ENCODE results near the gene ALDH1A1. TPM values are rescaled to one million over a fixed set of nuclear protein-coding genes. Genes with fewer than 3 reads are reported as not detected.

The ALDH1A1 gene
- polyA plus RNA-seq, 3 donors: 271 to 288 (median 273) TPM

GRCh38 chr9:72911247-72911775 is 41.5 kb downstream of the ALDH1A1 start:
- DNase-seq (ENCODE audit: extremely low read depth in 1 of 11, low read depth in 9 of 11, low spot score in 4 of 11): no peak

- no peak for DNase-seq (ENCODE audit: extremely low read depth in 1 of 11, low read depth in 9 of 11, low spot score in 4 of 11)
These were observed 43.4 kb downstream of the ALDH1A1 start for GRCh38 chr9:72909428-72909827.

GRCh38 chr9:72907421-72907820 is 45.4 kb downstream of the ALDH1A1 start:
- no peak for DNase-seq (ENCODE audit: extremely low read depth in 1 of 11, low read depth in 9 of 11, low spot score in 4 of 11)

GRCh38 chr9:72906810-72907209 is 46.0 kb downstream of the ALDH1A1 start:
- no peak for DNase-seq (ENCODE audit: extremely low read depth in 1 of 11, low read depth in 9 of 11, low spot score in 4 of 11)

GRCh38 chr9:72905514-72906480 is 47.1 kb downstream of the ALDH1A1 start:
- DNase-seq (ENCODE audit: extremely low read depth in 1 of 11, low read depth in 9 of 11, low spot score in 4 of 11): no peak

GRCh38 chr9:72904267-72905093 is 48.4 kb downstream of the ALDH1A1 start:
- no peak for DNase-seq (ENCODE audit: extremely low read depth in 1 of 11, low read depth in 9 of 11, low spot score in 4 of 11)

- DNase-seq (ENCODE audit: extremely low read depth in 1 of 11, low read depth in 9 of 11, low spot score in 4 of 11): no peak
These were observed 49.8 kb downstream of the ALDH1A1 start for GRCh38 chr9:72903103-72903502.

GRCh38 chr9:72902268-72902667 is 50.6 kb downstream of the ALDH1A1 start:
- no peak for DNase-seq (ENCODE audit: extremely low read depth in 1 of 11, low read depth in 9 of 11, low spot score in 4 of 11)

GRCh38 chr9:72899734-72900477 is 52.9 kb downstream of the ALDH1A1 start:
- no peak for DNase-seq (ENCODE audit: extremely low read depth in 1 of 11, low read depth in 9 of 11, low spot score in 4 of 11)

- DNase-seq (ENCODE audit: extremely low read depth in 1 of 11, low read depth in 9 of 11, low spot score in 4 of 11): no peak
These were observed 53.8 kb downstream of the ALDH1A1 start for GRCh38 chr9:72898784-72899733.

GRCh38 chr9:72898360-72898759 is 54.5 kb downstream of the ALDH1A1 start:
- no peak for DNase-seq (ENCODE audit: extremely low read depth in 1 of 11, low read depth in 9 of 11, low spot score in 4 of 11)

GRCh38 chr9:72897069-72897649 is 55.7 kb downstream of the ALDH1A1 start:
- DNase-seq (ENCODE audit: extremely low read depth in 1 of 11, low read depth in 9 of 11, low spot score in 4 of 11): no peak

GRCh38 chr9:72896439-72896838 is 56.4 kb downstream of the ALDH1A1 start:
- no peak for DNase-seq (ENCODE audit: extremely low read depth in 1 of 11, low read depth in 9 of 11, low spot score in 4 of 11)

- no peak for DNase-seq (ENCODE audit: extremely low read depth in 1 of 11, low read depth in 9 of 11, low spot score in 4 of 11)
These were observed 57.7 kb downstream of the ALDH1A1 start for GRCh38 chr9:72895122-72895521.

- DNase-seq (ENCODE audit: extremely low read depth in 1 of 11, low read depth in 9 of 11, low spot score in 4 of 11): no peak
These were observed 58.5 kb downstream of the ALDH1A1 start for GRCh38 chr9:72894342-72894741.

- DNase-seq (ENCODE audit: extremely low read depth in 1 of 11, low read depth in 9 of 11, low spot score in 4 of 11): no peak
These were observed 59.4 kb downstream of the ALDH1A1 start for GRCh38 chr9:72893437-72893836.

GRCh38 chr9:72891043-72891442 is 61.8 kb downstream of the ALDH1A1 start:
- DNase-seq (ENCODE audit: extremely low read depth in 1 of 11, low read depth in 9 of 11, low spot score in 4 of 11): no peak

- no peak for DNase-seq (ENCODE audit: extremely low read depth in 1 of 11, low read depth in 9 of 11, low spot score in 4 of 11)
These were observed 63.9 kb downstream of the ALDH1A1 start for GRCh38 chr9:72888943-72889342.
